Hepatocyte (in vitro differentiated cells): ENCODE measurements around the gene PDE4D.

Experiments used
- CTCF ChIP-seq: fragments of 200-600 bp; sonication (generic); IDR thresholded peaks from 2 replicates; pipeline ENCODE4 v1.5.1; 2016; ENCODE audit warnings: antibody characterized with exemption, mild to moderate bottlenecking; ENCODE audit not compliant: poor library complexity
- EZH2 ChIP-seq: fragments of 200-600 bp; sonication (generic); IDR thresholded peaks from 2 replicates; pipeline ENCODE4 v1.6.1; 2016; ENCODE audit warnings: antibody characterized with exemption, mild to moderate bottlenecking, borderline replicate concordance
- EZH2phosphoT487 ChIP-seq: fragments of 200-600 bp; sonication (generic); IDR thresholded peaks from one replicate; pipeline ENCODE4 v1.6.1; 2018; ENCODE audit warnings: antibody characterized with exemption, mild to moderate bottlenecking, low read depth, moderate library complexity; ENCODE audit not compliant: unreplicated experiment, severe bottlenecking

GRCh38 chr5:59789197-59789596, 104.3 kb downstream of the PDE4D start:
- TF ChIP-seq CTCF (no peak), EZH2 (no peak), EZH2phosphoT487 (no peak)
